Measurements from ENCODE around the gene LGALS13.

GRCh38 chr19:39602224-39602623 is at the start of gene LGALS13:
- TF ChIP-seq CTCF (IDR thresholded peaks at IDR 0.05) (no peak), POLR2AphosphoS5 (IDR thresholded peaks at IDR 0.05) (no peak), EP300 (IDR thresholded peaks at IDR 0.05) (no peak), POLR2A (IDR thresholded peaks at IDR 0.05) (no peak)
